Ascending aorta (tissue), 2 donors: ENCODE measurements around the gene HAPLN1. TPM values are rescaled to one million over a fixed set of nuclear protein-coding genes. Genes with fewer than 3 reads are reported as not detected.
A peak's percentile ranks its signal among the peaks of the same experiment; 100 is the strongest.

Experiments used
- DNase-seq, 2 donors: peaks; one replicate each; pipeline ENCODE4 v3.0.0-alpha.2; 2019; ENCODE audit warnings: low spot score in 2 of 2
- H3K27ac ChIP-seq, 2 donors: fragments of 200-600 bp; sonication (generic); one replicate each; pipeline ENCODE4 v1.5.1; 2016 to 2017; ENCODE audit warnings: mild to moderate bottlenecking in 1 of 2
- H3K27me3 ChIP-seq: fragments of 200-600 bp; sonication (generic); one replicate; pipeline ENCODE4 v1.5.1; 2017
- H3K36me3 ChIP-seq, 2 donors: fragments of 200-600 bp; sonication (generic); one replicate each; pipeline ENCODE4 v1.5.1; 2016
- H3K4me1 ChIP-seq, 2 donors: fragments of 200-600 bp; sonication (generic); one replicate each; pipeline ENCODE4 v1.5.1; 2016 to 2017; ENCODE audit warnings: mild to moderate bottlenecking in 1 of 2
- H3K4me3 ChIP-seq, 2 donors: fragments of 200-600 bp; sonication (generic); one replicate each; pipeline ENCODE4 v1.5.1; 2016 to 2017; ENCODE audit warnings: mild to moderate bottlenecking in 1 of 2
- H3K9me3 ChIP-seq, 2 donors: fragments of 200-600 bp; sonication (generic); one replicate each; pipeline ENCODE4 v1.5.1; 2016
- CTCF ChIP-seq, 3 experiments: fragments of 200-600 bp in 2 of 3; fragments of 450-650 bp in 1 of 3; sonication (generic) in 2 of 3; IDR thresholded peaks; one replicate each; pipeline ENCODE4 v1.5.1; 2016 to 2019; ENCODE audit warnings: antibody characterized with exemption in 3 of 3, mild to moderate bottlenecking in 1 of 3, moderate library complexity in 1 of 3
- intact Hi-C: fragments of 100-400 bp; cut with DNase I; formaldehyde crosslinking; loops from one replicate; pipeline ENCODE4 v1.15.1; 2023
- total RNA-seq: library from RNA; depleted of rRNA; stranded (reverse); fragments of >200 nt; gene quantifications from one replicate; pipeline ENCODE4 v1.1.0, GENCODE V29; 2016

The HAPLN1 gene
- 2.0 TPM for total RNA-seq

DNA sequence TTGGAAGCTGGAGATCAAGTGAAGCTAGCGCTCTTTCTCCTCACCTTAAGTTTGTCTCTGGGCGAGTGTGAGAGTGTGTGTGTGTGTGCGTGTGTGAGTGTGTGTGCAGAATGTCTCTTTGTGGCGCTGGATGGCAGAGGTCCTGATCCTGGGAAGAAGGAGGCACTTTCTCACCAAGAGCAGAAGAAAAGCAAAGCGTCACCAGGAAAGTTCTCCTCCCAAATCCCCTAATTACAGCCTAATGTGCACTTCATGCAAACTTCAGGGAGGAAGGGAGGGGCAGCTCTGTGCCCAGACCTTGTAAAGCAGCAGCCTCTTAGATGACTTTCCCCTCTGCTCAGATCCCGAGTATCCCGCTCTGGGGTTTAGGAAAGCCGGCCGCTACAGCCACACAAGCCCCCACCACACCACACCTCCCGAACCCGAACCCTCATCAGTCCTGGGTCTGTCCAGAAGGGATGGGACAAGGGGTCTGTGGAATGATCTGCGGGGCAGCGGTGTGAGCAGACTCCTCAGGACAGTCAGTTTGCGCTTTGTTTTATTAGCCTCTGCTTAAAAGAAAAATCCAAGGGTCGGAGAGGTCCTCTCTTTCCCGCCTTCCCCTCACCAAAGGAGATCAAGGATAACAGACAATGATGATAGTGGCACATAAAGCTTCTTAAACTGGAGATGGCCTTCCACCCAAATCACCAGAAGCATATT is at the start of gene HAPLN1:
HAPLN1 (minus strand) TSS at position 20 of the 702 bp plus-strand sequence. CDS start 47,332 bp downstream, outside the sequence.
- no peak for TF ChIP-seq CTCF (IDR thresholded peaks at IDR 0.05)
- intact Hi-C loops, result loop anchor here (5.0 to 10.0 kb wide), 5 partner anchors 106 to 1376 kb away; partner anchors contain the start of gene EDIL3
- Histone ChIP-seq H3K27ac (peak within 1 kb of the TSS; percentile 80 to 84), H3K27me3 (no peaks in the 10 kb centered on the region), H3K9me3 (no peaks in the 10 kb centered on the region), H3K4me1 (peaks cover 0 to 7% of the 10 kb centered on the region in 2 donors), H3K36me3 (no peaks in the 10 kb centered on the region), H3K4me3 (peak within 1 kb of the TSS; percentile 73 to 75)
- DNase-seq, result no peak

DNA sequence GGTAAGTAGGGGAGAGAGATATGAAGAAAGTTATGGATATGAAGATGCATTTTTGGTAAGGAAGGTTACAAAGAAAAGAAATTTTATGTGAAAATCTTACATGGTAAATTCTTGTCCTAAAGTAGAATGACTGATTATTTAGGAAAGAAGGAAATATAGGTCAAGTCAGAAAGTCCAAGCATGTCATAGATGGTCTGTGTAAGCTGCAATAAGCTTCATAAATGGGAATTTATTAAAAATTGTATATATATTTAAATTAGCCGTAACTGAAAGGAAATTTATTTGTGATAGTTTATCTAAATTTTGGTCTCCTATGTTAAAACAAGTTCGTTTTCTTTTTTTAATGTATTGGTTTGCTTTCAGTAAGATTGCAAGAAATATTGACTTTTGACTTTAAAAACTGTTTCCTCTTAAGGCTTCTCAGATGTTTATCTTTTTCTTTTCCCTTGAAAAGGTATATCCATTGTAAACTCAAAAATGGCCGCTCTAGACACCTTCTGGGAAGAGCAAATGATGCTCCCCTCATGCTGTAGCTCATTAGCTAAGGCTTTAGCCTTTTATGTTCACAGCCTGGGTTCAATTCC is 46.8 kb upstream of the HAPLN1 start:
- no peaks in the 10 kb centered on the region for H3K9me3 ChIP-seq
- no peak for DNase-seq
- no peaks in the 10 kb centered on the region for H3K4me1 ChIP-seq
- no peaks in the 10 kb centered on the region for H3K27me3 ChIP-seq
- no peak for TF ChIP-seq CTCF (IDR thresholded peaks at IDR 0.05)
- no peak overlapping the region for H3K27ac ChIP-seq
- no peak overlapping the region for H3K4me3 ChIP-seq
- intact Hi-C loops, result no loop called here
- H3K36me3 ChIP-seq, result no peaks in the 10 kb centered on the region

DNA sequence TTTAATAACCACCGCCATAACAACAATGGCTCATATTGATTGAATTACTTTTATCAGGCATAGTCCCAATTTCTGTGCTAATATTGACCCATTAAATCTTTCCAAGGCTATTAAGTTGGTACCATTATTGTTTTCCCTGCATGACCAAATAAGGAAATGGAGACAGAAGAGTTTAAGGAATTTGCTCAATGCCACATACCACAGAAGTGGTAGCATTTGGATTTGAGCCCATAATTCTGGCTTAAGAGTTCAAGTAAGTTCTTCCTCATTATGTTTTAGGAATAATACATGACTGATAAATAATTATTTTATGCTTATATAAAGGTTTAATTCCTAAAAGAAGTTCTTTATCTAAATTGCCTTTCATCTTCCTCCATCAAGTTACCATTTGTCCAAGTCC is 43.4 kb upstream of the HAPLN1 start:
- no peak for DNase-seq
- no peak overlapping the region for H3K27ac ChIP-seq
- no peak for TF ChIP-seq CTCF (IDR thresholded peaks at IDR 0.05)

DNA sequence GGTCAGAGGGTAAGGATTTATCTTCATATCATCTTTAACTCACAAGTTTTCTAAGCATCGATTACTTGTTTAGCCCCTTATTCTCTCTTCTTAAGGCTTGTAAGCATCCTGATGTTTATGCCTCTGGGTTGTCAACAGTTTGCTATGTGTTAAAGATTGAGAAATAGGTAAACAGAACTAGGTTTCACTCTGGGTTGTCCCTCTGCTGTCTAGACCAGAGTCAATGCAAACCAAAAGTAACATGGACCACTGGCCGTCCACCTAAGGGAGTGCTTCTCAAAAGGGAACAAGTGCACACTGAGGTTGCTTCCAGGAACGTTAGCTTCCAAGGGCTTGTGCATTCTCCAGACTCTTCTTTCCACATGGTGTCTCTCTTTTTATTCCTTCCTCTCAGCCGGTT is 39.9 kb upstream of the HAPLN1 start:
- no peak overlapping the region for H3K4me3 ChIP-seq
- no peaks in the 10 kb centered on the region for H3K9me3 ChIP-seq
- DNase-seq, result no peak
- intact Hi-C loops, result no loop called here
- no peaks in the 10 kb centered on the region for H3K4me1 ChIP-seq
- no peaks in the 10 kb centered on the region for H3K36me3 ChIP-seq
- H3K27me3 ChIP-seq, result no peaks in the 10 kb centered on the region
- no peak overlapping the region for H3K27ac ChIP-seq
- no peak for TF ChIP-seq CTCF (IDR thresholded peaks at IDR 0.05)

More for the DNA sequence above, 43.4 kb upstream of the HAPLN1 start:
- intact Hi-C loops, result no loop called here
- Histone ChIP-seq H3K4me3 (no peak overlapping the region), H3K9me3 (no peaks in the 10 kb centered on the region), H3K27me3 (no peaks in the 10 kb centered on the region), H3K36me3 (no peaks in the 10 kb centered on the region), H3K4me1 (no peaks in the 10 kb centered on the region)

GRCh38 chr5:83752700-83753099 is 32.0 kb upstream of the HAPLN1 start:
- no peak for TF ChIP-seq CTCF (IDR thresholded peaks at IDR 0.05)
- no peak for DNase-seq
- Histone ChIP-seq H3K4me1 (no peaks in the 10 kb centered on the region), H3K27ac (no peak overlapping the region), H3K9me3 (peaks cover 0 to 5% of the 10 kb centered on the region in 2 donors), H3K27me3 (no peaks in the 10 kb centered on the region), H3K4me3 (no peak overlapping the region), H3K36me3 (no peaks in the 10 kb centered on the region)
- intact Hi-C loops, result no loop called here
